Choroid plexus epithelial cell (primary cell): Measurements from ENCODE around the gene CRYBG2.
"Not testable (repeated sequence)": the region's sequence is repeated elsewhere in the genome, so short reads cannot be mapped to it uniquely, and the experiment has no call there.

Experiments used
- DNase-seq: peaks from one replicate; pipeline ENCODE4 v3.0.0-alpha.2; 2010; ENCODE audit warnings: low read depth
- H3K4me3 ChIP-seq: 2 replicates; pipeline ENCODE4 v1.5.1; 2011; ENCODE audit warnings: low read depth, mild to moderate bottlenecking, control low read depth, low read length, moderate library complexity
- TF ChIP-seq, protein P1 (sequence below): conservative IDR thresholded peaks from 2 replicates; pipeline ENCODE4 v1.5.1; 2011; ENCODE audit warnings: low read depth, mild to moderate bottlenecking, control low read depth, inconsistent platforms, low read length, moderate library complexity

CRYBG2 gene

DNA sequence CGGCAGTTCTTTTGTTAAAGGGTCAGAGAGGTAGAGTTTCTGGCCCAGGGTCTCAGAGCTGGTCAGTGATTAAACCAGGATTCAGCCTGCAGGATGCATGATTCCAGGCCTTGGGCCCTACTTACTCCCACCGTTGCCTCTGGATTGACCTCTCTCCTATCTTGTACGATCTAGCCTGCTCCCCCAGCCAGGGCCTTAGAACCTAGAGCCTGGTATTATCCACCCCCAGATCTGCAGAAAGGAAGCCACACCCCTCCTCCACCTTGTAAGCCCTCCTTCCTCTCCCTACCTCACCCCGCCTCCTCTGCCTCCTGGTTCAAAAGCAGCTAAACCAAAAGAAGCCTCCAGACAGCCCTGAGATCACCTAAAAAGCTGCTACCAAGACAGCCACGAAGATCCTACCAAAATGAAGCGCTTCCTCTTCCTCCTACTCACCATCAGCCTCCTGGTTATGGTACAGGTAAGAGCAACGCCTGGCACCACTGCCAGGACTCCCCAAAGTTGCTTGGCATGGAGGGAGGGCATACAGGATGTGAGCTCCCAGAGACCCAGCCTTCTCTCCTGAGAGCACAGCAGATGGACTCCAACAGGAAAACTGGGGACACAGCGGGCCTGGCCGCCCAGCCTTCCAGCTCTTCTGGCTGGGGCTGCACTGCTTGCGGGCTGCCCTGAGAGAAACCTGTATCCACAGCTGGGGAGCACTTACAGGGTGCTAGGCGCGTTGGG, 36.2 kb downstream of the CRYBG2 start, which contains the start of gene CD52:
Gene CD52, plus strand, starts transcription at position 347 of the 726 bp plus-strand sequence. Its CDS starts 60 bp downstream, at position 407.
- TF ChIP-seq, protein P1, sequence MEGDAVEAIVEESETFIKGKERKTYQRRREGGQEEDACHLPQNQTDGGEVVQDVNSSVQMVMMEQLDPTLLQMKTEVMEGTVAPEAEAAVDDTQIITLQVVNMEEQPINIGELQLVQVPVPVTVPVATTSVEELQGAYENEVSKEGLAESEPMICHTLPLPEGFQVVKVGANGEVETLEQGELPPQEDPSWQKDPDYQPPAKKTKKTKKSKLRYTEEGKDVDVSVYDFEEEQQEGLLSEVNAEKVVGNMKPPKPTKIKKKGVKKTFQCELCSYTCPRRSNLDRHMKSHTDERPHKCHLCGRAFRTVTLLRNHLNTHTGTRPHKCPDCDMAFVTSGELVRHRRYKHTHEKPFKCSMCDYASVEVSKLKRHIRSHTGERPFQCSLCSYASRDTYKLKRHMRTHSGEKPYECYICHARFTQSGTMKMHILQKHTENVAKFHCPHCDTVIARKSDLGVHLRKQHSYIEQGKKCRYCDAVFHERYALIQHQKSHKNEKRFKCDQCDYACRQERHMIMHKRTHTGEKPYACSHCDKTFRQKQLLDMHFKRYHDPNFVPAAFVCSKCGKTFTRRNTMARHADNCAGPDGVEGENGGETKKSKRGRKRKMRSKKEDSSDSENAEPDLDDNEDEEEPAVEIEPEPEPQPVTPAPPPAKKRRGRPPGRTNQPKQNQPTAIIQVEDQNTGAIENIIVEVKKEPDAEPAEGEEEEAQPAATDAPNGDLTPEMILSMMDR = no peak
- H3K4me3 ChIP-seq = no peak within 1 kb of the TSS
- DNase-seq = no peak

DNA sequence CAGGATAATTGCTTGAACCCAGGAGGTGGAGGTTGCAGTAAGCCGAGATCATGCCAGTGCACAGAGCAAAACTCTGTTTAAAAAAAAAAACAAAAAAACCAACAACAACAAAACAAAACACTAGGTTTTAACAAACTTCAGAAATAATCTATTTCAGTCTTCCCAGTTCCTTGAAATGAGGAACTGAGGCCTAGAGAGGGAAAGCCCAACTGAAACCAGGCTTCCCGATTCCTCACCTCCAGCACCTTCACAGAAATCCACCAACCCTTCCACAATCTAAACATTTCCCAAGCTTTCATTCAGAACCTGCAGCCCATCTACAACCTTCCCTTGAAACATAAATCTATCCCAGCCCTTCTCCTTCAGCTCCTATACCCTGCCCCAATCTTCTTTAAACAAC, 36.8 kb downstream of the CRYBG2 start:
- TF ChIP-seq, protein P1 = no peak
- H3K4me3 ChIP-seq = no peak overlapping the region
- no peak for DNase-seq

DNA sequence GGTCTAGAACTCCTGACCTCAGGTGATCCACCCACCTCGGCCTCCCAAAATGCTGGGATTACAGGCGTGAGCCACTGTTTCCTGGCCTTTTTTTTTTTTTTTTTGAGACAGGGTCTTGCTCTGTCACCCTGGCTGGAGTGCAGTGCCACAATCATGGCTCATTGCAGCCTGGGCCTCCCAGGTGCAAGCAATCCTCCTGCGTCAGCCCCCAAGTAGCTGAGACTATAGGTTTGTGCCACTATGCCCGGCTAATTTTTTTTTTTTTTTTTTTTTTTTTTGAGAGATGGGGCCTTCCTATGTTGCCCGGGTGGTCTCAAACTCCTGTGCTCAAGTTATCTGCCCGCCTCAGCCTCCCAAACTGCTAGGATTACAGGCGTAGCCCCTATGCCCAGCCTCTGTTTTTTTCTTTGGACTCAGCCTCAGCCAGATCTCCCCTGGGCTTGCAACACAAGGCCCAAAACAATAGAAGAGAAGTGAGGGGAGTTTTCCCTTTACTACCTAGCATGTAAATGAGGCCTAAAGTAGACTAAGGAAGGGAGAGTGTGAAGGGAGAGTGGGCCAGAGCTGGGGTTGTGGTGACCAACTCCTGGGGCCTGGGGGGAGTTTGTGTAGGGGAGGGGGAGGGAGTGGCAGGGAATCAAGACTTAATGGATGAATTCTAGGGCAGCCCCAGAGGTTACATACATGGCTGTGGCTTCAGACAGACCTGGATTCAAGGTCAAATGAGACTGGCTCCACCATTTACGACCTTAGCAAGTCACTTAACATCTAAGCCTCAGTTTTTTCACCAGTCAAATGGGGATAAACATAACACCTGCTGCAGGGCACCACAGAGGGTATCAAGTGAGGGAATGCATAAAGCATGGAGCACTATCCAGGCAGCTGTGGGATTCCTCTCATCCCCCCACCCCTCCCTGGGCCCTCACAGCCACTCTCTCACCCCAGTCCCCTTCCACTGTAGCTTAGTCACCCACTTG, 37.8 kb downstream of the CRYBG2 start:
- DNase-seq = no peak
- H3K4me3 ChIP-seq = no peak overlapping the region
- TF ChIP-seq, protein P1 = no peak

DNA sequence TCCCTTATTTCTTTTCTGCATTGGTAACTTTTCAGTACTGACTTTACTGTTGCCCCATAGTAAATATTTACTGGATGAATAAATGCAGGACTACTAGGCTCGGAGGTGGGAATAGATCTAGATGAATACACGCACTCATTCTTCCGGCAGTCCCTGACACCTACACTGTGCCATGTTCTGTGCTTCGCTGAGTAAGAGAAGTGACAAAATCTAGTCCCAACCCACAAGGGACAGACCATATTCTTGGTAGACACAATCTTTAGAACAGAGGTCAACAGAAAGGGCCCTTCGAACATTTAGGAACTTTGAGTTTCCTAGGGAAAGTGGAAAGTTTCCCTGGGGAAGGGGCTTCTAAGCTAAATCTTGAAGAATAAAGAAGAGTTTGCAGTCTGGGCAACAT, 39.4 kb downstream of the CRYBG2 start:
- TF ChIP-seq, protein P1 = no peak
- no peak overlapping the region for H3K4me3 ChIP-seq
- DNase-seq = no peak

DNA sequence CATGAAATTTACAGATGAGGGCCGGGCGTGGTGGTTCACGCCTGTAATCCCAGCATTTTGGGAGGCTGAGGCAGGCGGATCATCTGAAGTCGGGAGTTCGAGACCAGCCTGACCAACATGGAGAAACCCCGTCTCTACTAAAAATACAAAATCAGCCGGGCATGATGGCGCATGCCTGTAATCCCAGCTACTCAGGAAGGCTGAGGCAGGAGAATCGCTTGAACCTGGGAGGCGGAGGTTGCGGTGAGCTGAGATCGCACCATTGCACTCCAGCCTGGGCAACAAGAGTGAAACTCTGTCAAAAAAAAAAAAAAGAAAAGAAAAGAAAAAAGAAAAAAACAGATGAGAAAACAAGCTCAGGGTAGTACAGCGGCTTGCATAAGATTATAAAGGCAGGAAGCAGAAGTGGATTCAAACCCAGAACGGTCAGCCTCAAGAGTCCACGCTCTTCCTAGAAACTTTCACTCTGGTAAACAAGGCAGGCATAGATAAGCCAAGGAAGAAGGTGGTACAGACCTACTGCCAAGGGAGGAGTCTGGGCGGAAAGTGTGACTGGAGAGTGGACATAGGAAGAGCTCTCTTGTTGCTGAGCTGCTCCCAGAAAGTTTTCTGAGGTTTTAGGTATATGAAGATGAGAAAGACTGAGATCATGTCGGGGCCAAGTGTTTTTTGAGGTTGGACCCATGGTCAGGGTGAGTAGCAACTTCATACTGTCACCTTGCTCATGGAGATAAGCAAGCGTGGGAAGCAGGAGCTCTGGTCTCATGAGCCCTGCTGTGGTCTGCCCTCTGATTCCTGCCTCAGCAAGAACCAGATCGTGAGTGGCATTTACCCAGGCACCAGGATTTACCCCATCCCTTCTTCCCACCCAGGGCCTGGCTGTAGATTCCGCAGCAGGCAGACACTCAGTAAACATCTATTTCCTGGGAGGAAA, 45.7 kb downstream of the CRYBG2 start:
- not testable (repeated sequence) for H3K4me3 ChIP-seq, DNase-seq

DNA sequence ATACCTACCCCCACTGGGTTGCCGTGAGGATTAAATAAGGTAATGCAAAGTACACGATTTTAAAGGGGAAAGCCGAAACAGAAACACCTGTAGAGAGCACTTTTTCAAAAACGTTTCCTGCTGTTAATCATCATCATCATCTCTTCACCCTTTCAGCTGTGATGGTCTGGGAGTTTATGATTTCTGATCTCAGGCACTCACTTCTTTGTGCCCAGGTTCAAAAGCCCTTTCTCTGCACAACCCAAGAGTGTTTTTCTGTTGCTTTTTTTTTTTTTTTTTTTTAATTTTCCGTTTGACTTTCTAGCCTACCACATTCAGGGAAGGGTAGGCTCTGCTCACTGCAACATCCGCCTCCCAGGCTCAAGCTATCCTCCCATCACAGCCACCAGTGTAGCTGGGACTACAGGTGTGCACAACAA, 46.6 kb downstream of the CRYBG2 start:
- no peak overlapping the region for H3K4me3 ChIP-seq
- DNase-seq = no peak
- TF ChIP-seq, protein P1 = no peak
